ENCODE measurements around the gene TMC2.

DNA sequence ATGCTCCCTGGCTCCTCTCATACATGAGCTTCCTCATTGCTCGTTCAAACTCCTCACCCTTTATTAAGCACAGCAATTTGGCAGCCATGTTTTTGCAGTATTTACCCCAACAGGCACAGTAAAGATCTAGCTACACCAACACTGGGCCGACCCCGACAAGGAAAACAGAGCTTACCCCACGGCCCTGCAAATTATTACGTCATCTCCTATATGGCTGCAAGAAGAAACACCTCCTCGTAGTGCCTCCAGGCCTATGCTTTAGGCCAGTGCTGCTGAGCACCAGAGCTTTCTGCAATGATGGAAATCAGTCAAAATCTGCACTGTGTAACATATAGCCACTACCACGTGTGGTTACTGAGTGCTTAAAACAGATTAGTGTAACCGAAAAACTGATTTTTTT lies 26.7 kb downstream of the TMC2 start:
- TF ChIP-seq, protein P1, sequence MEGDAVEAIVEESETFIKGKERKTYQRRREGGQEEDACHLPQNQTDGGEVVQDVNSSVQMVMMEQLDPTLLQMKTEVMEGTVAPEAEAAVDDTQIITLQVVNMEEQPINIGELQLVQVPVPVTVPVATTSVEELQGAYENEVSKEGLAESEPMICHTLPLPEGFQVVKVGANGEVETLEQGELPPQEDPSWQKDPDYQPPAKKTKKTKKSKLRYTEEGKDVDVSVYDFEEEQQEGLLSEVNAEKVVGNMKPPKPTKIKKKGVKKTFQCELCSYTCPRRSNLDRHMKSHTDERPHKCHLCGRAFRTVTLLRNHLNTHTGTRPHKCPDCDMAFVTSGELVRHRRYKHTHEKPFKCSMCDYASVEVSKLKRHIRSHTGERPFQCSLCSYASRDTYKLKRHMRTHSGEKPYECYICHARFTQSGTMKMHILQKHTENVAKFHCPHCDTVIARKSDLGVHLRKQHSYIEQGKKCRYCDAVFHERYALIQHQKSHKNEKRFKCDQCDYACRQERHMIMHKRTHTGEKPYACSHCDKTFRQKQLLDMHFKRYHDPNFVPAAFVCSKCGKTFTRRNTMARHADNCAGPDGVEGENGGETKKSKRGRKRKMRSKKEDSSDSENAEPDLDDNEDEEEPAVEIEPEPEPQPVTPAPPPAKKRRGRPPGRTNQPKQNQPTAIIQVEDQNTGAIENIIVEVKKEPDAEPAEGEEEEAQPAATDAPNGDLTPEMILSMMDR (IDR thresholded peaks at IDR 0.05): no peak
- no peak for TF ChIP-seq POLR2A (IDR thresholded peaks at IDR 0.05)

All from Peyer's patch (tissue), 4 donors.